Measurements from ENCODE around the gene PANX1.
"Not testable (repeated sequence)": the region's sequence is repeated elsewhere in the genome, so short reads cannot be mapped to it uniquely, and the experiment has no call there.

Gene PANX1

DNA sequence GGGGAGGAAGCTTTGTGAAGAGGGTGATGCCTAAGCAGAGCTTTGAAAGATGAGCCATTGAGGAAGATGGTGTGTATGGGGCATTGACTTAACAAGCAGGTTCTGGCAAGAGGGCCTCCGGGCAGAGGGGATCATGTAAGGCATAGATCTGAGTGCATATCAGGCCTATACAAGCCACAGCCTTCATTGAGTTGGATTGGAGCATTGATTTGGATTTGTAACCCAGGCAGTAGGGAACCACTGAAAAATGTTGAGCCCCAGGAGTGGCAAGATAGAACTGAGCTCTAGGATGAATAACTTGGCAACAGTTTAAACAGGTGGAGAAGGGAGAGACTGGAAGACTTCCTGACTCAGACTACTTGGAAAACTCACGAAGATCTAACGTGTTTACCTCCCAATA lies 21.4 kb downstream of the PANX1 start:
- DNase-seq (ENCODE audit: low spot score), result no peak

DNA sequence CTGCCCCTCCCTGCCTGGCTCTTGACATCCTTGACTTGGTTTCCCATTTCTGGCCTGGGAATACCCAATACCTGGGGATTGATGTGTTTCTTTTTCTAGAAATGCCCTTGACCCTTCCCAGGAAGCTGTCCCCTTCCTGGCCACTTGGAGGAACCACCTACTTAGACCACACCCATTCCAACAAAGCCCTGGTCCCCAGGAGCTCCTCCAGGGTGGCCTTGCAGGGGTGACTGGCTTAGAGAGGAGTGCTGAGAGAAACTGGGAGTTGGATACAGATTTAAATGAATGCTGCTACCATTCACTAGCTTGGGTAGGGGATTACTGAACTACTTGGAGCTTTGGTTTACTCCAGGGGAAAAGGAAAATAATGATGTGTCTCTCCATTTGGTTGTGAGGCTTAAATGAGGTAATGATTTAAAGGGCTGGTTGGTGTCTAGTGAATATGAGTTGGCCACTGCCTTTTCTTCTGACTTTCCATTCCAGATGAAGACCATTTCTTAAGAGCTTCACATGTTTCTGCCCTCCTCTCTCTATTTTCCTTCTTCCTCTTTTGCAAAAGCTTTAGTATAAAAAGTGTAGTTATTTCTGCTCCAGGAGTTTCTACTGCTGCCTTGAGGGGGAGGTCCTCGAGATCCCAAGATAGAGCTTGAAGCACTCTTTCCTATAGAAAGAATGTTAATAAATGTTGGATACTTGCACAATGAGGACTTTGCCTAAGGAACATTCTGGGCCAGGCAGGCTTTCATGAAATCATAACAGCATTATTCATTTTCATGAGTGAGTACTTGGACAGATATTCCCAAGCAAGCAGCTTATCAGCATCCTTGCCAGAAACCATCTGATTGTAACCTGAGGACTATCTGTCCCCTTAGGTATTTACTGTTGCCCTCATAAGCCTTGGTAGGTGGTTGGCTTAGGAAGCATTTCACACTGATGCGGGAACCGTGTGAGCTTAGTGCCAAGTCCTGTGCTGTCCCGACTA lies 22.4 kb downstream of the PANX1 start:
- no peak for DNase-seq (ENCODE audit: low spot score)

DNA sequence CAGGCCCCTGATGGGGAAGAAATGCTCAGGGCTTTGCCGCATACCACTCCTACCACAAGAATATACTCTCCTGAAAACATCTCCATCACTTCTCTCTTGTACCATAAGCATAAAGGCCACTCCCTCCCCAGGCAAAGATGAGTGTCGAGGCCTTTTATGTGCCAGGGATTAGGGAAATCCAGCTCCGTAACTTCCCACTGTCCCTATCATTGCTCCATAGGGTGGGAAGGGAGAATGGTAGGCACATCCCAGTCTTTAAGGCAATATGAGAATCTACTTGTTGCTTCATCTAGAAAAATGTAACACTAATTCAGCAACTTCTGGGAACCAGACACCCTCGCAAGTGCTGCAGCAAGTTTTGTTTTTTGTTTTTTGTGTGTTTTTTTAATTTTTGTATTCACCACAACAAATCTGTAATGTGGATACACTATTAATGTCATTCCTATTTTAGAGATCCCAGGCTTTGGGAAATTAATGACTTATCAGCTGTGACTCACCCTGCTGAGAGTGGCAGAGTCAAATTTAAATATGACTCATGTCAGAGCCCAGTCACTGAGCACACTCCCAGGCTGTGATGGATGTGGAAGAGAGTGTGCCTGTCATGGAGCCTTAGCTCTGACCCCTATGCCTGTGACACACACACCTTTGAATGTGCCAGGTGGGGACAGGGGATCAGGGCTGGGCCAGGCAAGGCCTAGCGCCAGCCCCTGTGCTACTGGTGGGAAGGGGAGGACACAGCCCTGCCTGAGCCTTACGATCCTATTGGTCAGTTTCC lies 23.4 kb downstream of the PANX1 start:
- no peak for DNase-seq (ENCODE audit: low spot score)

DNA sequence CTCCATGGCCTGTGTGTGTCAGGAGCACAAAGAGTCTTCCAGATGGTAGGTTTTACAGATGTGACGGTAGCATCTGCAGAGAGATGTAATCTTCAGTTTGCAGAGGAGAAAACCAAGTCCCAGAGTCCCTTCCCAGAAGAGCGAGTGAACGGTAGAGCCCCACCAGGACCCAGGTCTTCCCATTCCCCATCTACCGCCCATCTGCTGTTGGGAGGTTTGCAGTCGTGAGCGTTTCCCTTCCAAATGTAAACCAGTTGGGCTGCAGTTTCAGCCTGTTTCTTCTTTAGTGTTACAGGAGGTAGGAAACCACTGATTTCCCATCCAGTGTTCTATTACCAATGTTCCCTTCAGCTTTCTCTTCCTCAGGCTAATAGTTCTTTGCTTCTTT lies 24.0 kb downstream of the PANX1 start:
- DNase-seq (ENCODE audit: low spot score), result no peak

DNA sequence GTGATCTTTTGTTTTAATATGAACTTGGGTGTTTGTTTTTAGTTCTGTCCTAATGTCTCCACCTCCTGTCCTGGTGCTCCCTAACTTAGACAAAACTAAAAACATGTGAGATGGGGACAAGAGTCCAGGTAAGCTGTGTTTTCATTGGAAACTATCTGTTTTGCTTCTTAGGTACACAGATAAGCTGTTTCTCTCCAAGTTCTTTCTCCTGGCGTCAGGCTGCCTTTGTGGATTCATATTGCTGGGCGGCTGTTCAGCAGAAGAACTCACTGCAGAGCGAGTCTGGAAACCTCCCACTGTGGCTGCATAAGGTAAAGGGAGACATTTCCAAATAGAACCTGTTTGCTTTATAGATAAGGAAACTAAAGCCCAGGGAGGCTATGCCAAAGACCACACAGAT lies 24.7 kb downstream of the PANX1 start:
- no peak for DNase-seq (ENCODE audit: low spot score)

DNA sequence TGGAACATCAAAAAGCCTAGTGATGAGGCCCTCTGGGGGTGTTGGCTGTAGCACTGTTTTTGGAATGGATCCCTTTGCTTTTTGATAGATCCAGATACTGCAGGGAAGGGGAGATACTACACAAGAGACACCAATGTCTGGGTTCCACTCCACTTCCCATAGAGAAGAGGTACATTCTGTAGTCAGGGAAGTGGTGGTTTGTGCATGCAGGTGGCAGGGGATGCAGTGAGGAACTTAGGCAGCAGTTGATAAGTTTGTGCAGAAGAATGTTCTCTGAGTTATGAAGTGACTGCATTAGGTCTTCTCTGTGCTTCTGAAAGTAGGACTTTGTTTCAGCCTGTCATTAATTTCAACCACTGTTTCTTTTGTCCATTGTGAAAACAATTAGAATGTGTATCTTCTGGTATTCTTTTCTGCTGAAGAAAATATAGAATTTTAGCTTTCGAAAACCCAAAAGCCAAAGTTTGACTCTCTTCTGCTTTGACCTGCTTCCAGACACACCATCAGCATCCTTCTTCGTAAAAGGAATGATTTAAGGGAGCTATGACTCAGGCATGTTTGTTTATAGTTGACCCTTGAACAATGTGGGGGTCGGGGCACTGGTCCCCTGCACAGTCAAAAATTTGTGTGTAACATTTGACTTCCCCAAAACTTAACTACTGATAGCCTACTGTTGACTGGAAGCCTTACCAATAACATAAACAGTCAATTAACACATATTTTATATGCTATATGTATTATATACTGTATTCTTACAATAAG lies 25.6 kb downstream of the PANX1 start:
- no peak for DNase-seq (ENCODE audit: low spot score)

DNA sequence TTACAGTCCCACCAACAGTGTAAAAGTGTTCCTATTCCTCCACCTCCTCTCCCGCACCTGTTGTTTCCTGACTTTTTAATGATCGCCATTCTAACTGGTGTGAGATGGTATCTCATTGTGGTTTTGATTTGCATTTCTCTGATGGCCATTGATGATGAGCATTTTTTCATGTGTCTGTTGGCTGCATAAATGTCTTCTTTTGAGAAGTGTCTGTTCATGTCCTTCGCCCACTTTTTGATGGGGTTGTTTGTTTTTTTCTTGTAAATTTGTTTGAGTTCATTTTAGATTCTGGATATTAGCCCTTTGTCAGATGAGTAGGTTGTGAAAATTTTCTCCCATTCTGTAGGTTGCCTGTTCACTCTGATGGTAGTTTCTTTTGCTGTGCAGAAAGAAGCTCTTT lies 28.7 kb downstream of the PANX1 start:
- DNase-seq (ENCODE audit: low spot score), result not testable (repeated sequence)

DNA sequence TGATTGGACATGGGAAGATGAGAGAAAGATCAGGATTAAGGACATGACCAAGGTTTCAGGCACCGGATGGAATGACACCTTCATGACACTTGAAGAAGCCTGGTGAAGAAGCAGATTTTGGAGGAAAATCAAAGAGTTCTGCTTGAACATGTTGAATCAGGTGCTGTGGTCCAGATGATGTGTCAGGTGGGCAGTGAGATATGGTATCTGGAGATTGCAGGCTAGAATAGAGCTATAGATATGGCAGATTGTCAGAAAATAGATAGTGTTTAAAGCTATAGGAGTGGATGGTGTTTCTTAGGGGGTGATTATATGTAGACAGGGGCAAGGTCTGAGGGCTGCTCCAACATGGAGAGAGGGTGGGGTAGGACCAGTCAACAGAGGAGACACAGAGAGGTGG lies 40.2 kb downstream of the PANX1 start:
- no peak for DNase-seq (ENCODE audit: low spot score)

DNA sequence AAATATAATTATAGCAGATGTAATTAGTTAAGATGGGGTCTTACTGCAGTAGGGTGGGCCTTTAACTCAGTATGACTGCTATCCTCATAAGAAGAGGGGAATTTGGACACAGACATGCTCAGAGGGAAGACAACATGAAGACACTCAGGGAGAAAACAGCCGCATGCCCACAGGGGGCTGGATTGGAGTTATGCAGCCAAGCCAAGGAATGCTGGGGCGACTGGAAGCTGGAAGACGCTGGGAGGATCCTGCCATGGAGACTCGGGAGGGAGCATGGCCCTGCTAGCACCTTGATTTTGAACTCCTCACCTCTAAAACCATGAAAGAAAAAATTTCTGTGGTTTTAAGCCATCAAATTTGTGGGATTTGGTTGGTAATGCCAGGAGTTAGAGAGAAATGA lies 40.9 kb downstream of the PANX1 start:
- no peak for DNase-seq (ENCODE audit: low spot score)

DNA sequence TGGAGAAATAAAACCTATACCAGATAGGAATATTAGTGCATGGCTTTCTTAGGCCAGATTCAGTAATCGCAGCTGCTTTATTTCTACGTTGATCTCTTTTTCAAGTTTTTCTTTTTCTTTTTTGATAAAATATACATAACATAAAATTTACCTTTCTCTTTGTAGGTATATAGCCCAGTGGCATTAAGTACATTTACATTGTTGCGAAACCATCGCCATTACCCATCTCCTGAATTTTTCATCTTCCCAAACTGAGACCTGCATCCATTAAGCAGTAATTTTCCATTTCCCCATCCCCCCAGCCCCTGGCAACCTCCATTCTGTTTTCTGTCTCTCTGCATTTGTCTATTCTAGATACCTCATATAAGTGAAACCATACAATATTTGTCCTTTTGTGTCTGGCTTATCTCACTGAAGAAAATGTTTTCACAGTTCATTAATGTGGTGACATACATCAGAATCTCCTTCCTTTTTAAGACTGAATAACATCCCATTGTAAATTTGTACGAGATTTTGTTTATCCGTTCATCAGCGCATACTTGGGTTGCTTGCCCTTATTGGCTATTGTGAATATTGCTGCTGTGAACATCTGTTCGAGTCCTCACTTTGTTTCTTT lies 41.4 kb downstream of the PANX1 start:
- DNase-seq (ENCODE audit: low spot score), result no peak

DNA sequence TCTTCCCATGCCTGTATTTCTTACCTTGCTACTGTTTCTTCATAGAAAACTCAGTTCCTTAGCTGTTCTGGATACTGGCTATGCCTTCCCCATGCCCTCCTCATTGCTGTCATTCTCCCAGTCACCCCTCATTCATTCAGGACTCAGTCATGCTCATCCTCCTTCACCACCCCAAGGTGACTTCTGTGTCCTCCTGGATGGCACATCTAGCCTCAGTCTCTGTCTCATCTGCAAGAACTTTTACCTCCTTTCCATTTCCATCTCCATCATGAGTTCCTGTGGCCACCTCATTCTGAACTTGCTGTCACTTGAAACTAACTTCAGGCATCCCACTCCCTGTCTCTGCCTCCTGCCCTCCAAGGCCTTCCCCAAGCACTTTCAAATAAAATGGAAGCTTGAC lies 42.3 kb downstream of the PANX1 start:
- no peak for DNase-seq (ENCODE audit: low spot score)

DNA sequence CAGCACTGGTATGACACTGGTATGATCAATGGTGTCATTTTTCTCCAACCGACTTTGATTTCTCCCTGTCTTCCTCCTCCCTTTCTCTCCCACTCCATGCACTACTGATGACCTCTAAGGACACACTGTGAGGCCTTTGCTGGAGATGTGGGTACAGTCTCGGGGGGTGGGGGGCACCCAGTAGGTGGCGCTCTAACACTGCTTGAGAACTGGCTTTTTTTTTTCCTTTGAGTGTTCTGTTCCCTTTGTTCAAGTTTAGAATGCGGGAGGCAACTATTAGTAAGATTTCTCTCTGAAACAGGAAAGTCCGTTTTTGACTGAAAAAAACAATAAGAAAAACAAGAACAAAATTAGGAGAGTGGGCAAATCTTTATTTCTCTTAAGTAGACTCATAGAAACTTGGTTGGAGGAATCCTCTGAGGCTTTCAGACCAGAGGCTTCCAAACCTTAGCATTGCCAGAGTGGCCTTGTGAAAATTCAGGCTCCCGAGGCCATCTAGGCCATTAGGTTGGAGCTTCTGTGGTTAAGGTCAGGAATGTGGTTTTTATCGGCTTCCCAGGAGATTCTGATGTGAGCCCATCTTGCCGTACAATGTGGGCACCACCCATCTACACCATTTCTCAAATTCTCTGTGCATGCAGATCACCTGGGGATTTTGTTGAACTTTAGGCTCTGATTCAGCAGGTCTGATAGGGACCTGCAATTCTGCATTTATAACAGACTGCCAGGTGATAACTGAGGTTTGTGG lies 43.2 kb downstream of the PANX1 start:
- DNase-seq (ENCODE audit: low spot score), result peak; percentile 54

DNA sequence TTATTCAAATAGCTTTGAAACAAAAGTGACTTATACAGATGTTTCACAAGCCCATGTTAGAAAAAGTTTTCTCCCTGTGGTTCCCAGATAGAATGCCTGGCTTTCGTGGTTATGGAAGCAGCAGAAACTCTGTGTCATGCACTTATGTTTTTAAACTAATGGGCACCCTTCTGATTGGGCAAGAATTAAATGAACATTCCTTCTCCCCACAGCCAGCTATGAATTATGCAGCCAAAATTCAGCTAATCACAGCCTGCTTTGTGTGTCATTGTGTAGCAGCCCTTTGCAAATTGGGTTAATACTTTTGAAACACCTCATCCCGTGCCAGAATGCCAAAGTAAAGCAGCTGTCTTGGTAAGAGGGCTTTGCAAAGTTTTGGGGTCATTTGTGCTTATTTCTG lies 46.9 kb downstream of the PANX1 start:
- DNase-seq (ENCODE audit: low spot score), result no peak

DNA sequence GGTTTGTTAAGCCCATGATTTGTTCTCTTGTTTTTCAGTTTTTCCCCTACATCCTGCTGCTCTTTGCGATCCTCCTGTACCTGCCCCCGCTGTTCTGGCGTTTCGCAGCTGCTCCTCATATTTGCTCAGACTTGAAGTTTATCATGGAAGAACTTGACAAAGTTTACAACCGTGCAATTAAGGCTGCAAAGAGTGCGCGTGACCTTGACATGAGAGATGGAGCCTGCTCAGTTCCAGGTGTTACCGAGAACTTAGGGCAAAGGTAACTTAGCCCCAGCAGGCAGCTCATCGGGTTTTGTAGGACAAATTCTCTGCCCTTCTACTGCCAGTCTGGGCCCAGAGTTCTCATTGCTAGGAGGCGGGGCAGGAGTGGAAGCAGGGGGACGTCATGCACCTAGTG lies 49.7 kb downstream of the PANX1 start:
- no peak for DNase-seq (ENCODE audit: low spot score)

DNA sequence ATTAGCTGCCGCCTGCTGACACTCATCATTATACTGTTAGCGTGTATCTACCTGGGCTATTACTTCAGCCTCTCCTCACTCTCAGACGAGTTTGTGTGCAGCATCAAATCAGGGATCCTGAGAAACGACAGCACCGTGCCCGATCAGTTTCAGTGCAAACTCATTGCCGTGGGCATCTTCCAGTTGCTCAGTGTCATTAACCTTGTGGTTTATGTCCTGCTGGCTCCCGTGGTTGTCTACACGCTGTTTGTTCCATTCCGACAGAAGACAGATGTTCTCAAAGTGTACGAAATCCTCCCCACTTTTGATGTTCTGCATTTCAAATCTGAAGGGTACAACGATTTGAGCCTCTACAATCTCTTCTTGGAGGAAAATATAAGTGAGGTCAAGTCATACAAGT lies 51.1 kb downstream of the PANX1 start:
- no peak for DNase-seq (ENCODE audit: low spot score)

DNA sequence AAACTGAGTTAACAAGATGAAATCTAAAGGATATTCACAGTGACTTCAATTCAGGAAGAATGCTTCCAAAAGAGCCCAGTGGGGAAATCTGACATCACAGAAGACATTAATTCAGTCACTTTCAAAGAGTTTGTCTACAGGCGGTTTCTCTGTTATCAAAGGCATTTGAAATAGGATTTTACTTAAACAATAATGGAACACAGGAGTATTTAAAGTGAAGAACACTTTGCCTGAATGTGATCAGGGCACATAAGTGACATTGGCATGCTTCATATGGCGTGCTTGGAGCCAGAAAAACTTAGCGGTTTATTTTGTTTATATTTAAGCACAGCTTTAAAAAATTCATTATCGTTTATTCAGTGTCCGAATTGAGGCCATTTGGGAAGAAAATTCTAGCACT lies 52.9 kb downstream of the PANX1 start:
- DNase-seq (ENCODE audit: low spot score), result no peak

DNA sequence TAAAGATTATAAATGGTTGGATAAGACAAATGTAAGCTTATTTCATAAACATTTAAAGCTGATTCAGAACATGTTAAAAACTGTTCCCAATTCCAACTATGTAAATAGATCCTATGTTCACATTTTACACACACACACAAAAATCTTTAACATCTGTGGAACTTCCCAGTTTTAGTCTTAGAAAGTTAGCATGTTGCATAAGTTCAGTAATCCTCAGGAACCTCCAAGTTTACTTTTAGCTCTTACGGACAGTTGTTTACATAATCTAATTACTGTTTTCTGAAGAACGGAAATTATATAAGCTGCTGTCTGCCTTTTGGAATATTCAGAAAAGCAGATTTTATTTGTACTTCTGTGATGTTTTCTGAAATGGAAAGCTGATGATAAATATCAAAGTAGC lies 53.3 kb downstream of the PANX1 start:
- no peak for DNase-seq (ENCODE audit: low spot score)

DNA sequence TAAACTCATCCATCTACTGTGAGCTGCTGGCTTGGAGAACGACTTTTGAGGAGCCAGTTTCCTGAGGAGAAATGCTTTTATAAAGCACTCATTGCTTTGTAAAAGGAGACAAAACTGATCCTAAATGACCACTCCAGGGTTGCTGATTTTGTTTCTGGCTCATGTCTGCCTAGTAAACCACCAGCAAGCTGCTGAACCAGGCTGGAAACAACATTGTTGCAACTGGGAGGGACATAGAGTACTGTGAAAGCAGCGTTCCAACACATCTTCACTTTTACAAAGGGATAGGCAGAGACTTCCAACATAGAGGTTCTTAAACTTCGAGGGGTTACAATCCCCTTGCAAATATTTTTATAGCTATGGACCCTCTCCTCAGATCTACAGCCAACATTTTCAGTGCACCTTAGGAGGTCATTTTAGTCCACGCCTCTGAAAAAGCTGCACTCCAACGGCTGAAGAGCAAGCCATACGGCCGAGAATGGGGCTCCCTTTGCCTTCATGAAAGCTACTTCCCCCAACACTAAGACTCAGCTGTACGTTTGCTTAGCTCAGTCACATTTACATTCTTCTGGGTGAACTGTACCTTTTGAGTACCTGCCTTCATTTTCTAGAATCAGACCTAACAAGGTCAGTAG lies 54.7 kb downstream of the PANX1 start:
- DNase-seq (ENCODE audit: low spot score), result no peak

DNA sequence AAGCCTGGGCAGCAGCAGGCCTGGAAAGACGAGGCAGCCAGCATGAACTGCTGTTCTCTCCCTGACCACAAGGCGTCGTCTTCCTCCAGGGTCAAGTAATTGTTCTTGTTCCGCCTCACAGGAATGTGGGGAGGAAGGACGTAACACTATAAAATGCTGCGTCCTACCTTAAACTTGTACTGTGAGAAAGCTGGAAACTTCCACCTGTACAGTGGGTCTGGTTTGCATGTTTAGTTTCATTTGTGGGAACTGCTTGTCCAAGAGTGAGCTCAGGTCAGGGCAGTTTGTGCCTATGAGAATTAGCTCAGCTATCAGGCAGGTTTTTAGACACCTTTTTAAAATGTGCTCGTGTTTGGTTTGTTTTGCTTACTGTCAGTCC lies 55.2 kb downstream of the PANX1 start:
- DNase-seq (ENCODE audit: low spot score), result peak; percentile 35

DNA sequence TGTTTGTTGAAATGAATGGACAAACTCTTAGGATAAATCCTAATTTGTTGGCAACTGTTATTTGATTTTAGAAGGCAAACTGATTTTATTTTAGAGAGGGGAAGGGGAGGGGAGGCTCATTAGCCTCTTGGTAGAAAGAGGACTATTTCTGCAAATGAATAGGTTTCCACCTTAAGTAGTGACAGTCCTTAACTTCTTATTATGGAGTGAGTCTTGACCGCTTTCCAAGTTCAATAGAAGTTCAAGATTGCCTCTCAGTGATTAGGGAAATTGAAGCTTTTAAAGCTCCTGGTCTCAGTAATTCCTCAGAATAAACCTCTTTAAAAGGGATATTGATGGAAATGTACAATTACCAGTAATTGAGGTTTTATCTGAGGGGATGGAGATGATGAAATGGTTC lies 55.7 kb downstream of the PANX1 start:
- DNase-seq (ENCODE audit: low spot score), result no peak

DNA sequence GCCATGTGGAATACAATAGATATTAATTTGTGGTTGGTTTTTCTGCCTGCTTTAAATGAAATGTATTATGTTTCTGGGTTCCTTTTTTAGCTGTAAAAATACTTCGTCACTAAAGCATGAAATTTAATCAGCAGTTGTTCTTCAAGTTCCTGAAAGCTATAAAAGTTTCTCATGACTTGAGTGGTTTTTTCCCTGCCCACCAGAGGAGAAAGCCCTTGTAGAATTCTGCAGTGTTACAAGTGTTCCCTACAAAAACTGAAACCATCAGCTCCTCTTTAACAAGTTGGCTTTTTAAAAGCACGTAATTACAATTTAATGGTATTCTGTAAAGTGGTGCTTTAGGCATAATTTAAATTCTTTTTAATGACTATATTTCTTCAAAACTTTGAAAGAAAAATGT lies 56.2 kb downstream of the PANX1 start:
- DNase-seq (ENCODE audit: low spot score), result no peak

Measured in hematopoietic multipotent progenitor cell treated with erythropoietin and hydrocortisone succinate and interleukin-3 and kit ligand, for 15 days (in vitro differentiated cells).